GM23338 (cell line): ENCODE measurements around the gene CGREF1. TPM values are rescaled to one million over a fixed set of nuclear protein-coding genes. Genes with fewer than 3 reads are reported as not detected.

Experiments
- ATAC-seq: fragments of 200-7000 bp; cut with Tn5 transposase; 3 replicates; pipeline ENCODE4 v1.9.1; 2020
- DNase-seq: peaks from one replicate; pipeline ENCODE4 v3.0.0-alpha.2; 2015; ENCODE audit warnings: low spot score
- H2AFZ ChIP-seq: fragments of 200-600 bp; sonication (generic); 2 replicates; pipeline ENCODE4 v1.8.0; 2016; ENCODE audit warnings: antibody characterized with exemption, mild to moderate bottlenecking, moderate library complexity
- H3F3A ChIP-seq: fragments of 200-600 bp; sonication (generic); replicated peaks from 2 replicates; pipeline ENCODE4 v1.8.0; 2017; ENCODE audit warnings: antibody characterized with exemption, mixed run types, low read depth
- H3K27ac ChIP-seq: fragments of 200-600 bp; sonication (generic); 2 replicates; pipeline ENCODE4 v1.6.1; 2016; ENCODE audit warnings: low read depth
- H3K27me3 ChIP-seq: fragments of 200-600 bp; sonication (generic); 2 replicates; pipeline ENCODE4 v1.8.0; 2016; ENCODE audit warnings: mild to moderate bottlenecking, mixed run types, moderate library complexity; ENCODE audit not compliant: insufficient read depth
- H3K36me3 ChIP-seq: fragments of 200-600 bp; sonication (generic); 2 replicates; pipeline ENCODE4 v1.8.0; 2016; ENCODE audit warnings: mild to moderate bottlenecking; ENCODE audit not compliant: insufficient read depth
- H3K4me1 ChIP-seq: fragments of 200-600 bp; sonication (generic); 2 replicates; pipeline ENCODE4 v1.8.0; 2016; ENCODE audit warnings: mild to moderate bottlenecking, moderate library complexity; ENCODE audit not compliant: insufficient read depth
- H3K4me2 ChIP-seq: fragments of 200-600 bp; sonication (generic); 2 replicates; pipeline ENCODE4 v1.7.1; 2017; ENCODE audit warnings: mixed run types
- H3K4me3 ChIP-seq: fragments of 200-600 bp; sonication (generic); 2 replicates; pipeline ENCODE4 v1.6.1; 2016; ENCODE audit warnings: mixed run types
- H3K79me2 ChIP-seq: fragments of 200-600 bp; sonication (generic); replicated peaks from 2 replicates; pipeline ENCODE4 v1.8.0; 2017; ENCODE audit warnings: mild to moderate bottlenecking; ENCODE audit not compliant: insufficient read depth
- H3K9me2 ChIP-seq: fragments of 200-600 bp; sonication (generic); 2 replicates; pipeline ENCODE4 v1.8.0; 2017; ENCODE audit not compliant: insufficient read depth
- H4K20me1 ChIP-seq: fragments of 200-600 bp; sonication (generic); replicated peaks from 2 replicates; pipeline ENCODE4 v1.8.0; 2017; ENCODE audit warnings: mild to moderate bottlenecking; ENCODE audit not compliant: insufficient read depth
- H3K27ac Mint-ChIP-seq: 2 replicates; pipeline ENCODE4 v1.8.0; 2020; ENCODE audit warnings: inconsistent platforms, mild to moderate bottlenecking, moderate library complexity, mixed read lengths
- H3K27me3 Mint-ChIP-seq: 3 replicates; pipeline ENCODE4 v1.8.0; 2022; ENCODE audit warnings: low read depth, mild to moderate bottlenecking, moderate library complexity, mixed read lengths, inconsistent platforms; ENCODE audit not compliant: insufficient read depth, poor library complexity
- H3K36me3 Mint-ChIP-seq: 3 replicates; pipeline ENCODE4 v1.8.0; 2021; ENCODE audit warnings: low read depth, mild to moderate bottlenecking, inconsistent platforms, moderate library complexity, mixed read lengths
- H3K4me1 Mint-ChIP-seq: 3 replicates; pipeline ENCODE4 v1.8.0; 2020; ENCODE audit warnings: mild to moderate bottlenecking, inconsistent platforms, mixed read lengths
- H3K4me3 Mint-ChIP-seq: 3 replicates; pipeline ENCODE4 v1.8.0; 2021; ENCODE audit warnings: moderate library complexity, mild to moderate bottlenecking, inconsistent platforms, mixed read lengths
- H3K9me3 Mint-ChIP-seq: 3 replicates; pipeline ENCODE4 v1.8.0; 2020; ENCODE audit warnings: moderate library complexity, mild to moderate bottlenecking, inconsistent platforms, mixed read lengths
- CREB1 ChIP-seq: fragments of 250-450 bp; sonication (Bioruptor Pico); IDR thresholded peaks from 2 replicates; pipeline ENCODE4 v1.5.0; 2020; ENCODE audit warnings: low read depth, mild to moderate bottlenecking, moderate library complexity
- EZH2 ChIP-seq: fragments of 200-600 bp; sonication (generic); IDR thresholded peaks from one replicate; pipeline ENCODE4 v1.8.0; 2017; ENCODE audit warnings: antibody characterized with exemption, mild to moderate bottlenecking, low read depth; ENCODE audit not compliant: unreplicated experiment
- JUNB ChIP-seq: IDR thresholded peaks from one replicate; pipeline ENCODE4 v1.6.1; 2016; ENCODE audit warnings: antibody characterized with exemption; ENCODE audit not compliant: unreplicated experiment
- NANOG ChIP-seq: IDR thresholded peaks from 2 replicates; pipeline ENCODE4 v1.6.1; 2016; ENCODE audit warnings: antibody characterized with exemption, borderline replicate concordance
- POLR2AphosphoS5 ChIP-seq: IDR thresholded peaks from 2 replicates; pipeline ENCODE4 v1.6.1; 2016; ENCODE audit warnings: antibody characterized with exemption, low read depth
- STAT1 ChIP-seq: IDR thresholded peaks from one replicate; pipeline ENCODE4 v1.6.1; 2016; ENCODE audit warnings: antibody characterized with exemption; ENCODE audit not compliant: unreplicated experiment
- ZNF331 ChIP-seq: fragments of 250-450 bp; sonication (Bioruptor Pico); IDR thresholded peaks from 2 replicates; pipeline ENCODE4 v1.5.0; 2020; ENCODE audit warnings: low read depth, mild to moderate bottlenecking, moderate library complexity
- polyA plus RNA-seq: library from polyadenylated mRNA; unstranded; fragments of >200 nt; fragmentation: Nextera tagmentation; extraction: Ambion mirVana; gene quantifications from 2 replicates; pipeline ENCODE4 v1.2.1, GENCODE V29; 2016
- total RNA-seq: library from RNA; depleted of rRNA; stranded (reverse); fragments of >200 nt; shearing (Covaris generic); gene quantifications from 2 replicates; pipeline ENCODE4 v1.2.3, GENCODE V29; 2014; rRNA removed
- TF ChIP-seq, protein P1 (sequence below), 2 experiments: fragments of 200-600 bp in 1 of 2; sonication (generic) in 1 of 2; conservative IDR thresholded peaks; 2 replicates each; pipeline versions ENCODE4 v1.5.1 to v1.6.1; 2016 to 2017; ENCODE audit warnings: antibody characterized with exemption in 2 of 2, low read depth in 2 of 2, mild to moderate bottlenecking in 2 of 2, moderate library complexity in 1 of 2
- TF ChIP-seq, protein P2 (sequence below): IDR thresholded peaks from 2 replicates; pipeline ENCODE4 v1.6.1; 2016; ENCODE audit warnings: antibody characterized with exemption

Gene CGREF1
- total and polyA plus RNA-seq, 2 experiments from 2014 or later = 4.1 to 4.5 TPM

DNA sequence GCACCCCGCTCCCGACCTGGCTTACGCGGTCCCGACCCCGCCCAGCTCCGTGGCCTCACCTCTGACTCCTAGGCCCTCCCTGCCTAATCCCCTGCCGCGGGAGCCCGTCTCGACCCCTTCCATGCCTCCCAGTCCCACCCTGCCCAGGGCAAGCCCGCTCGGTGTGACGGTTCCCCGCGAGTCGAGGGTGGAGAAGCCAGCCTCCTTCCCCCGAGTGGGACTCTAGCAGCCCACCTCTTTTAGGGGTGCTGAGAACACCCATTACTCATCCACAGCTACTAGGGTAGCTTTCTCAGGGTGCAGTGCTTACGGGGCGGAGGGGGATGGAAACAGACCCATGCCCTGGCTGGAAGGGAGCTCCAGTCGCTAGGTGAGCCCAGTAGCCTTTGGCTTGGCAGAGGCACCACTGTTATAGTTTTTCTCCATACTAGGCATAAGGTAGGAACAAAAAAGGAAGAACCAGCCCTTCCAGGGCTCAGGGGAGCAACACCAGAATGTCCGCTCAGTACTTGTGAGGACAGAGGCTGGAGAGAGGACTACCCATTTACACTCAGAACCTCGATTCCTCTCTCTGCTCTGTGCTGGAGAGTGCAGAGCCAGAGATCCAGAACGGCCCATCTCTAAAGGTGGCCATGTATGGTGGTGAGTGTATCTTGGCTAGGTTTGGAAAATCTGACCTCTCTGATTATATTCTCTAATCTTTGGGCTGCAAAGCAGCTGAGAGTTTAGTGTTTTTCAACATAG lies 66.9 kb downstream of the CGREF1 start (continued):
- TF ChIP-seq ZNF331 (CRISPR knock-in tag) (no peak), NANOG (no peak), EZH2 (no peak), CREB1 (no peak)

DNA sequence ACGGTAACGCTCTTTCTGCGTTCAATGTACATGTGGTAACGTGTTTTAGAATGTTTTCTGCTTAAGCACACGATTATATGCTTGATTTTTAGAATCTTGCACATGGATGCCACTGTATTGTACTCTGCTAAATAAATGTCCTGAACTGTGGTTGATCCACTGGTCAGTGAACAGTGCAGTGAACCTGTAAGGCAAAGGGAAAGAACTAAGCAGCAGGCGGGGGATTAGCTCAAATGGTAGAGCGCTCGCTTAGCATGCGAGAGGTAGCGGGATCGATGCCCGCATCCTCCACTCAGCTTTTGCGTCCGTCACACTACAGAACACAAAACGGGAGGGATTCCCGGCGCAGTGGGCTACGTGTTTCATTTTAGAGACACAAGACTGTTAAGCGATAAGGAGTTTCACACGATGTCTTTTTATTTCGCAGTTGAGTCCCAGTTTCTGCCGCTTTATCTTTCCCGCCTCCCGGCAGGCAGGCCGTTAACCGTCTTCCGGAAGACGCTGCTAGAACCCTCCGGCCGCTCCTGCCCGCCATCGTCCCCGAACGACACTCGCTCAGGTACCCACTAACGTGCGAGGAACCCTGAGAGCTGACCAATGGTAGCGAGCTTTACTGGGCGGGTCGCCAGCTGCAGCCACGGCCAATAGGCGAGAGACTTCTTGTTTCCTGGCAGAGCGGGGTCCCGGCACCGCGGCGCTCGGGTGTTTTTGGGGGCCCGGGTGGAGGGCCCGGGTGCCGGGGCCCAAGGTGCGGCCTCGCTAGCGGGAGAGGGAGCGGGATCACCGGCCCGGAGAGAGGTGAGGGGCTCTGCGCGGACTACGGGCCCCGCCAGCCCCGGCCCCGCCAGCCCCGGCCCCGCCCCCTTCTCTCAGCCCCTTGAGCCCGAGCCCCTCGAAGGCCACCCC lies 67.7 kb downstream of the CGREF1 start, which contains the start of gene AGBL5:
AGBL5 (plus strand) TSS at position 673 of the 906 bp plus-strand sequence. CDS start 1,291 bp downstream, outside the sequence.
- Histone ChIP-seq H3K79me2 (no peaks in the 10 kb centered on the region), H3K4me1 (peaks cover 6% of the 10 kb centered on the region; the same call in 1 of the 2 replicates), H3K36me3 (peaks cover 15% of the 10 kb centered on the region), H3F3A (peaks cover 11% of the 10 kb centered on the region), H3K9me2 (no peaks in the 10 kb centered on the region), H3K4me3 (peak within 1 kb of the TSS; percentile 99), H4K20me1 (no peaks in the 10 kb centered on the region), H3K4me2 (peak within 1 kb of the TSS; percentile 90), H3K27me3 (no peaks in the 10 kb centered on the region), H3K27ac (peak within 1 kb of the TSS; percentile 80; the same call in 1 of the 2 replicates), H2AFZ (peak within 1 kb of the TSS; percentile 99)
- Mint-ChIP-seq H3K9me3 (peaks cover 12% of the 10 kb centered on the region), H3K4me3 (peak within 1 kb of the TSS; percentile 95), H3K36me3 (peaks cover 36% of the 10 kb centered on the region), H3K27me3 (peaks cover 23% of the 10 kb centered on the region), H3K4me1 (peaks cover 9% of the 10 kb centered on the region; the same call in 2 of the 3 replicates), H3K27ac (peak within 1 kb of the TSS; percentile 94)
- ATAC-seq (peak; percentile 54), DNase-seq (peak; percentile 90)
- TF ChIP-seq, protein P1, sequence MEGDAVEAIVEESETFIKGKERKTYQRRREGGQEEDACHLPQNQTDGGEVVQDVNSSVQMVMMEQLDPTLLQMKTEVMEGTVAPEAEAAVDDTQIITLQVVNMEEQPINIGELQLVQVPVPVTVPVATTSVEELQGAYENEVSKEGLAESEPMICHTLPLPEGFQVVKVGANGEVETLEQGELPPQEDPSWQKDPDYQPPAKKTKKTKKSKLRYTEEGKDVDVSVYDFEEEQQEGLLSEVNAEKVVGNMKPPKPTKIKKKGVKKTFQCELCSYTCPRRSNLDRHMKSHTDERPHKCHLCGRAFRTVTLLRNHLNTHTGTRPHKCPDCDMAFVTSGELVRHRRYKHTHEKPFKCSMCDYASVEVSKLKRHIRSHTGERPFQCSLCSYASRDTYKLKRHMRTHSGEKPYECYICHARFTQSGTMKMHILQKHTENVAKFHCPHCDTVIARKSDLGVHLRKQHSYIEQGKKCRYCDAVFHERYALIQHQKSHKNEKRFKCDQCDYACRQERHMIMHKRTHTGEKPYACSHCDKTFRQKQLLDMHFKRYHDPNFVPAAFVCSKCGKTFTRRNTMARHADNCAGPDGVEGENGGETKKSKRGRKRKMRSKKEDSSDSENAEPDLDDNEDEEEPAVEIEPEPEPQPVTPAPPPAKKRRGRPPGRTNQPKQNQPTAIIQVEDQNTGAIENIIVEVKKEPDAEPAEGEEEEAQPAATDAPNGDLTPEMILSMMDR (conservative IDR thresholded peaks at IDR 0.05; ENCODE audit: low read depth in 2 of 2) = no peak
- TF ChIP-seq POLR2AphosphoS5 = peak; percentile 75
- peak; percentile 58 for TF ChIP-seq CREB1
- no peak for TF ChIP-seq STAT1
- no peak for TF ChIP-seq JUNB
- TF ChIP-seq EZH2 = no peak
- TF ChIP-seq, protein P2, sequence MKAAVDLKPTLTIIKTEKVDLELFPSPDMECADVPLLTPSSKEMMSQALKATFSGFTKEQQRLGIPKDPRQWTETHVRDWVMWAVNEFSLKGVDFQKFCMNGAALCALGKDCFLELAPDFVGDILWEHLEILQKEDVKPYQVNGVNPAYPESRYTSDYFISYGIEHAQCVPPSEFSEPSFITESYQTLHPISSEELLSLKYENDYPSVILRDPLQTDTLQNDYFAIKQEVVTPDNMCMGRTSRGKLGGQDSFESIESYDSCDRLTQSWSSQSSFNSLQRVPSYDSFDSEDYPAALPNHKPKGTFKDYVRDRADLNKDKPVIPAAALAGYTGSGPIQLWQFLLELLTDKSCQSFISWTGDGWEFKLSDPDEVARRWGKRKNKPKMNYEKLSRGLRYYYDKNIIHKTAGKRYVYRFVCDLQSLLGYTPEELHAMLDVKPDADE = peak; percentile 56

Other genes starting within 250 kb of the CGREF1 start
- gene MAPRE3, start 148.5 kb downstream of the CGREF1 start, total RNA-seq = 3.7 and 4.5 TPM in 2 replicates
- gene MAPRE3, start 148.5 kb downstream of the CGREF1 start, polyA plus RNA-seq = 3.3 and 3.5 TPM in 2 replicates
- 34.2 and 36.5 TPM in 2 replicates for gene TMEM214, start 86.2 kb downstream of the CGREF1 start, total RNA-seq
- 16.2 and 18.4 TPM in 2 replicates for gene TMEM214, start 86.2 kb downstream of the CGREF1 start, polyA plus RNA-seq
- 31.3 and 32.9 TPM in 2 replicates for gene AGBL5, start 67.5 kb downstream of the CGREF1 start, total RNA-seq
- gene AGBL5, start 67.5 kb downstream of the CGREF1 start, polyA plus RNA-seq = 17.9 and 18.5 TPM in 2 replicates
- 155 and 226 TPM in 2 replicates for gene OST4, start 47.5 kb downstream of the CGREF1 start, total RNA-seq
- gene OST4, start 47.5 kb downstream of the CGREF1 start, polyA plus RNA-seq = 568 and 617 TPM in 2 replicates
- gene EMILIN1, start 40.5 kb downstream of the CGREF1 start, total RNA-seq = 4.8 and 15.4 TPM in 2 replicates
- 3.2 and 4.5 TPM in 2 replicates for gene EMILIN1, start 40.5 kb downstream of the CGREF1 start, polyA plus RNA-seq
- 8.8 and 9.7 TPM in 2 replicates for gene KHK, start 32.4 kb downstream of the CGREF1 start, total RNA-seq
- 8.4 and 9.7 TPM in 2 replicates for gene KHK, start 32.4 kb downstream of the CGREF1 start, polyA plus RNA-seq
- gene ABHD1, start 4.7 kb upstream of the CGREF1 start, total RNA-seq = 0.19 and 0.38 TPM in 2 replicates
- gene ABHD1, start 4.7 kb upstream of the CGREF1 start, polyA plus RNA-seq = 0.55 and 0.66 TPM in 2 replicates
- 65.9 and 79.7 TPM in 2 replicates for gene PREB, start 15.5 kb upstream of the CGREF1 start, total RNA-seq
- 39.0 and 41.2 TPM in 2 replicates for gene PREB, start 15.5 kb upstream of the CGREF1 start, polyA plus RNA-seq
- not detected in 2 replicates for gene PRR30, start 20.3 kb upstream of the CGREF1 start, total RNA-seq
- not detected in 2 replicates for gene PRR30, start 20.3 kb upstream of the CGREF1 start, polyA plus RNA-seq
- 0.07 TPM in 1 of 2 replicates, not detected in the other for gene TCF23, start 29.9 kb upstream of the CGREF1 start, total RNA-seq
- 0.03 TPM in 1 of 2 replicates, not detected in the other for gene TCF23, start 29.9 kb upstream of the CGREF1 start, polyA plus RNA-seq
- 98.3 and 129 TPM in 2 replicates for gene ATRAID, start 92.9 kb upstream of the CGREF1 start, total RNA-seq
- 154 and 164 TPM in 2 replicates for gene ATRAID, start 92.9 kb upstream of the CGREF1 start, polyA plus RNA-seq
- gene SLC5A6, start 93.1 kb upstream of the CGREF1 start, total RNA-seq = 138 and 153 TPM in 2 replicates
- 41.0 and 44.3 TPM in 2 replicates for gene SLC5A6, start 93.1 kb upstream of the CGREF1 start, polyA plus RNA-seq
- 126 and 147 TPM in 2 replicates for gene CAD, start 98.2 kb upstream of the CGREF1 start, total RNA-seq
- gene CAD, start 98.2 kb upstream of the CGREF1 start, polyA plus RNA-seq = 38.1 and 39.2 TPM in 2 replicates
- gene SLC30A3, start 143.9 kb upstream of the CGREF1 start, total RNA-seq = 5.1 and 8.3 TPM in 2 replicates
- 4.1 and 6.0 TPM in 2 replicates for gene SLC30A3, start 143.9 kb upstream of the CGREF1 start, polyA plus RNA-seq
- 0.39 and 0.59 TPM in 2 replicates for gene DNAJC5G, start 156.3 kb upstream of the CGREF1 start, total RNA-seq
- not detected in 2 replicates for gene DNAJC5G, start 156.3 kb upstream of the CGREF1 start, polyA plus RNA-seq
- 3.3 and 4.5 TPM in 2 replicates for gene TRIM54, start 163.3 kb upstream of the CGREF1 start, total RNA-seq
- 1.6 and 3.4 TPM in 2 replicates for gene TRIM54, start 163.3 kb upstream of the CGREF1 start, polyA plus RNA-seq
- gene UCN, start 189.3 kb upstream of the CGREF1 start, total RNA-seq = 0.59 TPM in 1 of 2 replicates, not detected in the other
- 0.30 and 0.99 TPM in 2 replicates for gene UCN, start 189.3 kb upstream of the CGREF1 start, polyA plus RNA-seq
- gene MPV17, start 204.0 kb upstream of the CGREF1 start, total RNA-seq = 52.5 and 68.9 TPM in 2 replicates
- 93.1 and 94.2 TPM in 2 replicates for gene MPV17, start 204.0 kb upstream of the CGREF1 start, polyA plus RNA-seq
- 110 and 118 TPM in 2 replicates for gene GTF3C2, start 237.6 kb upstream of the CGREF1 start, total RNA-seq
- gene GTF3C2, start 237.6 kb upstream of the CGREF1 start, polyA plus RNA-seq = 69.1 and 81.7 TPM in 2 replicates